Activated CD8-positive, alpha-beta memory T cell treated with anti-CD3 and anti-CD28 coated beads for 36 hours (primary cell): ENCODE measurements around the gene ALDOA. TPM values are rescaled to one million over a fixed set of nuclear protein-coding genes. Genes with fewer than 3 reads are reported as not detected.
"Not testable (repeated sequence)": the region's sequence is repeated elsewhere in the genome, so short reads cannot be mapped to it uniquely, and the experiment has no call there.

ENCODE experiments used
- CTCF ChIA-PET: fragments of 350-600 bp; sonication (Branson Sonifier 250); formaldehyde crosslinking; loops from one replicate; lab custom pipeline; 2021; ENCODE audit warnings: antibody characterized with exemption; lab: Charles Lee
- POLR2A ChIA-PET: fragments of 350-600 bp; sonication (Branson Sonifier 250); formaldehyde crosslinking; loops from one replicate; lab custom pipeline; 2021; ENCODE audit warnings: antibody characterized with exemption; lab: Charles Lee
- total RNA-seq, 2 experiments: library from RNA; stranded (reverse); gene quantifications; one replicate each; pipeline ENCODE4 v1.2.3, GENCODE V29; 2021

Gene ALDOA
- 1,000 to 10,000 TPM; 2,600 to 2,646 TPM for total RNA-seq

- ChIA-PET CTCF (interaction anchor here (0.7 to 2.3 kb wide), 5 partner anchors 10 to 122 kb away, joined by 3 to 9 read pairs (median 3); partner anchors contain the start of gene TBX6), POLR2A (interaction anchor here (0.5 to 3.2 kb wide), 13 partner anchors 10 to 258 kb away, joined by 3 to 28 read pairs (median 4); partner anchors contain the start of genes ASPHD1, PPP4C, TAOK2 and TBX6)
Measured at GRCh38 chr16:30065102-30065942, at the start of gene ALDOA. Gene ALDOA, plus strand, starts transcription at chr16:30065760. Its CDS starts 1,138 bp downstream, at chr16:30066898.

GRCh38 chr16:30016555-30017276, 48.8 kb upstream of the ALDOA start:
- CTCF ChIA-PET = interaction anchor here (1.3 kb wide), 1 partner anchor 316 kb away, joined by 5 read pairs; no protein-coding TSS in a partner anchor
- POLR2A ChIA-PET = no interaction called here

- ChIA-PET POLR2A (no interaction called here), CTCF (interaction anchor here (1.3 kb wide), 1 partner anchor 317 kb away, joined by 5 read pairs; no protein-coding TSS in a partner anchor)
Measured at GRCh38 chr16:30017277-30017656, 48.3 kb upstream of the ALDOA start.

GRCh38 chr16:30017937-30018336, 47.6 kb upstream of the ALDOA start:
- POLR2A ChIA-PET = not testable (repeated sequence)
- CTCF ChIA-PET = interaction anchor here (0.5 to 2.0 kb wide), 5 partner anchors 13 to 317 kb away, joined by 3 to 5 read pairs (median 4); no protein-coding TSS in a partner anchor

GRCh38 chr16:30018731-30019158, 46.8 kb upstream of the ALDOA start:
- POLR2A ChIA-PET = interaction anchor here (0.9 kb wide), 1 partner anchor 92 kb away, joined by 3 read pairs; no protein-coding TSS in a partner anchor
- CTCF ChIA-PET = interaction anchor here (0.7 to 2.0 kb wide), 4 partner anchors 13 to 170 kb away, joined by 3 to 5 read pairs (median 4); no protein-coding TSS in a partner anchor

- POLR2A ChIA-PET = no interaction called here
Measured at GRCh38 chr16:30022887-30023286, 42.7 kb upstream of the ALDOA start, which contains the start of gene C16orf92. Gene C16orf92, plus strand, starts transcription at chr16:30023198. Its CDS starts 143 bp downstream, at chr16:30023341.

GRCh38 chr16:30023586-30023985, 42.0 kb upstream of the ALDOA start:
- ChIA-PET POLR2A (interaction anchor here (0.5 kb wide), 1 partner anchor 16 kb away, joined by 3 read pairs; no protein-coding TSS in a partner anchor), CTCF (interaction anchor here (0.6 to 2.0 kb wide), 3 partner anchors 8 to 332 kb away, joined by 3 to 11 read pairs (median 3); no protein-coding TSS in a partner anchor)

More at GRCh38 chr16:30022887-30023286, 42.7 kb upstream of the ALDOA start, which contains the start of gene C16orf92:
- CTCF ChIA-PET = interaction anchor here (0.6 to 2.0 kb wide), 7 partner anchors 8 to 332 kb away, joined by 3 to 11 read pairs (median 3); partner anchors contain the start of gene TLCD3B

- CTCF ChIA-PET = no interaction called here
Measured at GRCh38 chr16:30024451-30024850, 41.1 kb upstream of the ALDOA start.

GRCh38 chr16:30025156-30025555, 40.4 kb upstream of the ALDOA start:
- POLR2A ChIA-PET = no interaction called here
- CTCF ChIA-PET = no interaction called here

More at GRCh38 chr16:30024451-30024850, 41.1 kb upstream of the ALDOA start:
- POLR2A ChIA-PET = no interaction called here

GRCh38 chr16:30025574-30025973, 40.0 kb upstream of the ALDOA start:
- CTCF ChIA-PET = interaction anchor here (0.6 kb wide), 1 partner anchor 12 kb away, joined by 3 read pairs; no protein-coding TSS in a partner anchor
- POLR2A ChIA-PET = no interaction called here

- CTCF ChIA-PET = no interaction called here
- POLR2A ChIA-PET = no interaction called here
Measured at GRCh38 chr16:30026449-30026848, 39.1 kb upstream of the ALDOA start.

GRCh38 chr16:30027588-30028437, 37.7 kb upstream of the ALDOA start:
- POLR2A ChIA-PET = no interaction called here

GRCh38 chr16:30028438-30029076, 37.0 kb upstream of the ALDOA start:
- POLR2A ChIA-PET = no interaction called here
- CTCF ChIA-PET = no interaction called here

More at GRCh38 chr16:30027588-30028437, 37.7 kb upstream of the ALDOA start:
- CTCF ChIA-PET = no interaction called here

GRCh38 chr16:30030011-30030685, 35.4 kb upstream of the ALDOA start:
- POLR2A ChIA-PET = no interaction called here
- CTCF ChIA-PET = interaction anchor here (1.5 kb wide), 1 partner anchor 8 kb away, joined by 5 read pairs; the partner anchor contains the start of gene C16orf92

- POLR2A ChIA-PET = no interaction called here
- CTCF ChIA-PET = interaction anchor here (0.7 to 2.8 kb wide), 6 partner anchors 8 to 182 kb away, joined by 3 to 11 read pairs (median 5); partner anchors contain the start of gene C16orf92
Measured at GRCh38 chr16:30030841-30031413, 34.6 kb upstream of the ALDOA start, which contains the start of gene TLCD3B. Gene TLCD3B, minus strand, starts transcription at chr16:30031271. Its CDS starts 744 bp downstream, at chr16:30030527.

GRCh38 chr16:30031477-30031918, 34.1 kb upstream of the ALDOA start:
- POLR2A ChIA-PET = interaction anchor here (1.3 to 1.5 kb wide), 2 partner anchors 34 to 331 kb away, joined by 3 read pairs; partner anchors contain the start of gene ALDOA
- CTCF ChIA-PET = interaction anchor here (0.9 to 2.8 kb wide), 16 partner anchors 9 to 332 kb away, joined by 3 to 13 read pairs (median 6); partner anchors contain the start of gene C16orf92
